Sigmoid colon (tissue), 7 donors: ENCODE data around the gene SLC6A11. TPM values are rescaled to one million over a fixed set of nuclear protein-coding genes. Genes with fewer than 3 reads are reported as not detected.

Experiments
- DNase-seq: peaks from one replicate; pipeline ENCODE4 v3.0.0-alpha.2; 2019
- H3K27ac ChIP-seq, 4 donors: fragments of 200-600 bp; sonication (generic); one replicate each; pipeline ENCODE4 v1.5.1; 2016 to 2019; ENCODE audit warnings: mild to moderate bottlenecking in 1 of 4
- H3K27me3 ChIP-seq, 3 donors: fragments of 200-600 bp; sonication (generic); one replicate each; pipeline ENCODE4 v1.5.1; 2019; ENCODE audit warnings: mild to moderate bottlenecking in 1 of 3
- H3K36me3 ChIP-seq, 4 donors: fragments of 200-600 bp; sonication (generic); one replicate each; pipeline ENCODE4 v1.5.1; 2016 to 2019
- H3K4me1 ChIP-seq, 4 donors: fragments of 200-600 bp; sonication (generic); one replicate each; pipeline ENCODE4 v1.5.1; 2017 to 2019
- H3K4me3 ChIP-seq, 4 donors: fragments of 200-600 bp; sonication (generic); one replicate each; pipeline ENCODE4 v1.5.1; 2017 to 2019; ENCODE audit warnings: mild to moderate bottlenecking in 2 of 4, moderate library complexity in 1 of 4
- H3K9me3 ChIP-seq, 4 donors: fragments of 200-600 bp in 3 of 4; sonication (generic) in 3 of 4; one replicate each; pipeline versions ENCODE4 v1.5.1 to v1.6.1; 2013 to 2019
- CTCF ChIP-seq, 4 experiments: fragments of 450-650 bp in 3 of 4; fragments of 200-600 bp in 1 of 4; IDR thresholded peaks; one replicate each; pipeline ENCODE4 v1.5.1; 2016 to 2019; ENCODE audit warnings: antibody characterized with exemption in 4 of 4, mild to moderate bottlenecking in 3 of 4, moderate library complexity in 2 of 4
- EP300 ChIP-seq, 4 donors: sonication (generic); formaldehyde crosslinking; IDR thresholded peaks; one replicate each; pipeline ENCODE4 v1.6.1; 2017; ENCODE audit warnings: antibody characterized with exemption in 4 of 4
- POLR2A ChIP-seq, 2 donors: fragments of 450-650 bp; IDR thresholded peaks; one replicate each; pipeline ENCODE4 v1.6.1; 2016; ENCODE audit warnings: antibody characterized with exemption in 2 of 2, mild to moderate bottlenecking in 2 of 2, moderate library complexity in 2 of 2
- POLR2AphosphoS5 ChIP-seq, 4 donors: sonication (generic); formaldehyde crosslinking; IDR thresholded peaks; one replicate each; pipeline ENCODE4 v1.6.1; 2017; ENCODE audit warnings: antibody characterized with exemption in 4 of 4
- WGBS, 2 donors: extraction: QIAGEN DNeasy Blood & Tissue Kit; methylation state at CpG; one replicate each; pipeline ENCODE4 v1.1.7; 2013; 5-methylcytosine and 5-hydroxymethylcytosine counted together
- intact Hi-C: fragments of 100-400 bp; cut with DNase I; formaldehyde crosslinking; loops from one replicate; pipeline ENCODE4 v1.15.1; 2023
- polyA plus RNA-seq, 3 donors: library from polyadenylated mRNA; stranded (reverse); fragments of 200-250 nt; gene quantifications; one replicate each; pipeline ENCODE4 v1.2.3, GENCODE V29; 2013
- total RNA-seq, 4 donors: library from RNA; depleted of rRNA; stranded (reverse); fragments of >200 nt; gene quantifications; one replicate each; pipeline ENCODE4 v1.1.0, GENCODE V29; 2016
- donor health status: healthy with polysubstance abuse.
- donor health status: Bipolar disorder and iron deficiency.
- donor health status: healthy.

Gene SLC6A11
- total and polyA plus RNA-seq, 7 donors = 0.03 to 0.14 TPM; not detected in 5

GRCh38 chr3:10976770-10977169 lies 160.7 kb downstream of the SLC6A11 start:
- intact Hi-C loops = no loop called here
- H3K4me1 ChIP-seq = peaks cover 0 to 14% (median 11%) of the 10 kb centered on the region in 4 donors
- DNase-seq = no peak
- no peak overlapping the region for H3K27ac ChIP-seq
- WGBS, 2 donors = 75 to 78% methylated on average over 1 of the region's 1 CpG
- no peak overlapping the region for H3K4me3 ChIP-seq
- no peaks in the 10 kb centered on the region for H3K36me3 ChIP-seq
- no peaks in the 10 kb centered on the region for H3K9me3 ChIP-seq
- H3K27me3 ChIP-seq = peaks cover 0 to 7% (median 0%) of the 10 kb centered on the region in 3 donors
- TF ChIP-seq POLR2AphosphoS5 (IDR thresholded peaks at IDR 0.05) = no peak
- no peak for TF ChIP-seq POLR2A (IDR thresholded peaks at IDR 0.05)
- TF ChIP-seq CTCF (IDR thresholded peaks at IDR 0.05) = no peak
- TF ChIP-seq EP300 (IDR thresholded peaks at IDR 0.05) = no peak

- TF ChIP-seq POLR2AphosphoS5 (IDR thresholded peaks at IDR 0.05) (no peak), POLR2A (IDR thresholded peaks at IDR 0.05) (no peak), EP300 (IDR thresholded peaks at IDR 0.05) (no peak), CTCF (IDR thresholded peaks at IDR 0.05) (no peak)
- 42 to 71% methylated on average over 10 of the region's 10 CpGs for WGBS, 2 donors
- no peaks in the 10 kb centered on the region for H3K27me3 ChIP-seq
- no peaks in the 10 kb centered on the region for H3K36me3 ChIP-seq
- peak overlapping the region in 2 of 4 donors; percentile 16 to 39 for H3K27ac ChIP-seq
- no peak overlapping the region for H3K4me3 ChIP-seq
- no peak for DNase-seq
- intact Hi-C loops = no loop called here
- no peaks in the 10 kb centered on the region for H3K9me3 ChIP-seq
- H3K4me1 ChIP-seq = peaks cover 0 to 18% (median 16%) of the 10 kb centered on the region in 4 donors
Measured at GRCh38 chr3:10977892-10978510, 162.0 kb downstream of the SLC6A11 start.

GRCh38 chr3:10978956-10979355 lies 162.9 kb downstream of the SLC6A11 start:
- Histone ChIP-seq H3K4me1 (peaks cover 0 to 21% (median 18%) of the 10 kb centered on the region in 4 donors), H3K9me3 (no peaks in the 10 kb centered on the region), H3K27me3 (no peaks in the 10 kb centered on the region), H3K27ac (no peak overlapping the region), H3K4me3 (no peak overlapping the region), H3K36me3 (no peaks in the 10 kb centered on the region)
- no peak for DNase-seq
- WGBS, 2 donors = 65 to 88% methylated on average over 7 of the region's 7 CpGs
- no peak for TF ChIP-seq EP300 (IDR thresholded peaks at IDR 0.05)
- TF ChIP-seq POLR2A (IDR thresholded peaks at IDR 0.05) = no peak
- no peak for TF ChIP-seq CTCF (IDR thresholded peaks at IDR 0.05)
- no peak for TF ChIP-seq POLR2AphosphoS5 (IDR thresholded peaks at IDR 0.05)
- intact Hi-C loops = no loop called here

- DNase-seq = no peak
- no peak overlapping the region for H3K4me3 ChIP-seq
- H3K9me3 ChIP-seq = no peaks in the 10 kb centered on the region
- H3K36me3 ChIP-seq = no peaks in the 10 kb centered on the region
- TF ChIP-seq CTCF (IDR thresholded peaks at IDR 0.05) = no peak
- TF ChIP-seq EP300 (IDR thresholded peaks at IDR 0.05) = no peak
- TF ChIP-seq POLR2AphosphoS5 (IDR thresholded peaks at IDR 0.05) = no peak
- no peak for TF ChIP-seq POLR2A (IDR thresholded peaks at IDR 0.05)
- H3K27me3 ChIP-seq = no peaks in the 10 kb centered on the region
- H3K4me1 ChIP-seq = peaks cover 0 to 21% (median 18%) of the 10 kb centered on the region in 4 donors
- no peak overlapping the region for H3K27ac ChIP-seq
- WGBS, 2 donors = 77 to 91% methylated on average over 7 of the region's 7 CpGs
- intact Hi-C loops = no loop called here
Measured at GRCh38 chr3:10980312-10980711, 164.3 kb downstream of the SLC6A11 start.

- Histone ChIP-seq H3K4me1 (peaks cover 0 to 21% (median 18%) of the 10 kb centered on the region in 4 donors), H3K27me3 (no peaks in the 10 kb centered on the region), H3K9me3 (no peaks in the 10 kb centered on the region), H3K4me3 (no peak overlapping the region), H3K27ac (no peak overlapping the region), H3K36me3 (no peaks in the 10 kb centered on the region)
- intact Hi-C loops = no loop called here
- WGBS, 2 donors = 69 to 70% methylated on average over 3 of the region's 3 CpGs
- TF ChIP-seq POLR2AphosphoS5 (IDR thresholded peaks at IDR 0.05) = no peak
- TF ChIP-seq CTCF (IDR thresholded peaks at IDR 0.05) = no peak
- TF ChIP-seq POLR2A (IDR thresholded peaks at IDR 0.05) = no peak
- no peak for TF ChIP-seq EP300 (IDR thresholded peaks at IDR 0.05)
- DNase-seq = no peak
Measured at GRCh38 chr3:10981031-10981430, 165.0 kb downstream of the SLC6A11 start.
